Astrocyte (in vitro differentiated cells and primary cell): ENCODE measurements around the gene LCE2D. TPM values are rescaled to one million over a fixed set of nuclear protein-coding genes. Genes with fewer than 3 reads are reported as not detected.
"Not testable (repeated sequence)": the region's sequence is repeated elsewhere in the genome, so short reads cannot be mapped to it uniquely, and the experiment has no call there.

ENCODE experiments used
- DNase-seq: peaks from one replicate; pipeline ENCODE4 v3.0.0-alpha.2; 2010; ENCODE audit warnings: low read depth
- FAIRE-seq: peaks from 2 replicates; lab custom pipeline; 2011; peaks lifted over from hg19 to GRCh38; lab: Jason Lieb, UNC
- H2AFZ ChIP-seq: 2 replicates; pipeline ENCODE4 v1.6.0; 2012; ENCODE audit warnings: low read depth, low read length, inconsistent platforms
- H3K27ac ChIP-seq: 2 replicates; pipeline ENCODE4 v1.5.1; 2011; ENCODE audit warnings: low read depth, low read length, inconsistent platforms
- H3K27me3 ChIP-seq: 2 replicates; pipeline ENCODE4 v1.6.0; 2011; ENCODE audit warnings: low read length, inconsistent platforms; ENCODE audit not compliant: insufficient read depth
- H3K36me3 ChIP-seq: 2 replicates; pipeline ENCODE4 v1.5.1; 2011; ENCODE audit warnings: low read length, inconsistent platforms; ENCODE audit not compliant: insufficient read depth
- H3K4me1 ChIP-seq: 2 replicates; pipeline ENCODE4 v1.5.1; 2011; ENCODE audit warnings: low read length, inconsistent platforms; ENCODE audit not compliant: insufficient read depth
- H3K4me2 ChIP-seq: 2 replicates; pipeline ENCODE4 v1.6.0; 2012; ENCODE audit warnings: low read length, inconsistent platforms
- H3K4me3 ChIP-seq: 2 replicates; pipeline ENCODE4 v1.5.1; 2011; ENCODE audit warnings: low read depth, mild to moderate bottlenecking, low read length, inconsistent platforms; ENCODE audit not compliant: insufficient read depth
- H3K79me2 ChIP-seq: 2 replicates; pipeline ENCODE4 v1.6.0; 2012; ENCODE audit warnings: mild to moderate bottlenecking, low read length, inconsistent platforms; ENCODE audit not compliant: insufficient read depth
- H3K9ac ChIP-seq: 2 replicates; pipeline ENCODE4 v1.6.0; 2012; ENCODE audit warnings: mild to moderate bottlenecking, low read length, inconsistent platforms
- H3K9me3 ChIP-seq: 2 replicates; pipeline ENCODE4 v1.5.1; 2012; ENCODE audit warnings: low read depth, mild to moderate bottlenecking, low read length, inconsistent platforms; ENCODE audit not compliant: insufficient read depth
- H4K20me1 ChIP-seq: 2 replicates; pipeline ENCODE4 v1.6.0; 2012; ENCODE audit warnings: low read length, inconsistent platforms; ENCODE audit not compliant: insufficient read depth
- H3K27ac Mint-ChIP-seq: one replicate; pipeline ENCODE4 v1.8.0; 2021; ENCODE audit warnings: mild to moderate bottlenecking, mixed read lengths; ENCODE audit not compliant: unreplicated experiment
- H3K27me3 Mint-ChIP-seq: one replicate; pipeline ENCODE4 v1.8.0; 2021; ENCODE audit warnings: low read depth, mixed read lengths; ENCODE audit not compliant: unreplicated experiment
- H3K36me3 Mint-ChIP-seq: one replicate; pipeline ENCODE4 v1.8.0; 2021; ENCODE audit warnings: low read depth, mixed read lengths; ENCODE audit not compliant: unreplicated experiment
- H3K4me1 Mint-ChIP-seq: one replicate; pipeline ENCODE4 v1.8.0; 2021; ENCODE audit warnings: low read depth, mixed read lengths; ENCODE audit not compliant: unreplicated experiment
- H3K4me3 Mint-ChIP-seq: one replicate; pipeline ENCODE4 v1.8.0; 2021; ENCODE audit warnings: mild to moderate bottlenecking, moderate library complexity, mixed read lengths; ENCODE audit not compliant: unreplicated experiment
- H3K9me3 Mint-ChIP-seq: one replicate; pipeline ENCODE4 v1.8.0; 2021; ENCODE audit warnings: mild to moderate bottlenecking, mixed read lengths; ENCODE audit not compliant: unreplicated experiment
- EZH2 ChIP-seq: IDR thresholded peaks from 2 replicates; pipeline ENCODE4 v1.6.1; 2012; ENCODE audit warnings: mild to moderate bottlenecking, low read length, inconsistent platforms; ENCODE audit not compliant: insufficient read depth
- total RNA-seq: library from RNA; stranded (reverse); gene quantifications from 2 replicates; pipeline ENCODE4 v1.2.1, GENCODE V29; 2021
- TF ChIP-seq, protein P1 (sequence below): IDR thresholded peaks from 2 replicates; pipeline ENCODE4 v1.5.1; 2011; ENCODE audit warnings: low read depth, mild to moderate bottlenecking, inconsistent platforms, low read length, moderate library complexity; ENCODE audit not compliant: insufficient read depth

The LCE2D gene
- total RNA-seq, 1 donor from 2014 or later, result not detected

DNA sequence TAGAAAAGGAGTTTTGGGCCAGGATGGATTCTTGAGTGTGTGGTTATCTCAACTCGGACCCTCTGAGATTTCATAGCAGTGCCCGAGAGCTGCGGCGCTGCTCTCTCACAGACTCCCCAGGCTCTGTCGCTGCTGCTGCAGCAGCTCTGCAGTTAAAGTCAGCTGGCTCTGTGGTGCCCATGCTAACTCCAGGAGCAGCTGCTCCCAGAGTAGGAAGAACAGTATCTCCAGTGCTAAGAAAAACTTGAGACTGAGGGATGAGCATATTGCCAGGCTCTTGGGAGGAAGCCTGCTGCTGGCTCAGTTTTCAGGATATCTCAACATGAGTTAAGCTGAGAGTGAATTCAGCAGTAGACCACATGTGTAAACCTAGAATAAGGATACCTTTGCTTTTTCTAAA is 4.5 kb downstream of the LCE2D start:
- FAIRE-seq (no peak), DNase-seq (no peak)
- Histone ChIP-seq H2AFZ (no peak overlapping the region), H3K4me1 (no peaks in the 10 kb centered on the region), H3K4me2 (no peak overlapping the region), H3K36me3 (no peaks in the 10 kb centered on the region), H3K27ac (no peak overlapping the region), H3K9me3 (no peaks in the 10 kb centered on the region), H3K79me2 (no peaks in the 10 kb centered on the region), H3K9ac (no peak overlapping the region), H4K20me1 (no peaks in the 10 kb centered on the region), H3K27me3 (no peaks in the 10 kb centered on the region), H3K4me3 (no peak overlapping the region)
- Mint-ChIP-seq H3K4me1 (no peaks in the 10 kb centered on the region), H3K27ac (no peak overlapping the region), H3K27me3 (peaks cover 20% of the 10 kb centered on the region), H3K4me3 (no peak overlapping the region), H3K36me3 (no peaks in the 10 kb centered on the region), H3K9me3 (peaks cover 2% of the 10 kb centered on the region)
- TF ChIP-seq, protein P1, sequence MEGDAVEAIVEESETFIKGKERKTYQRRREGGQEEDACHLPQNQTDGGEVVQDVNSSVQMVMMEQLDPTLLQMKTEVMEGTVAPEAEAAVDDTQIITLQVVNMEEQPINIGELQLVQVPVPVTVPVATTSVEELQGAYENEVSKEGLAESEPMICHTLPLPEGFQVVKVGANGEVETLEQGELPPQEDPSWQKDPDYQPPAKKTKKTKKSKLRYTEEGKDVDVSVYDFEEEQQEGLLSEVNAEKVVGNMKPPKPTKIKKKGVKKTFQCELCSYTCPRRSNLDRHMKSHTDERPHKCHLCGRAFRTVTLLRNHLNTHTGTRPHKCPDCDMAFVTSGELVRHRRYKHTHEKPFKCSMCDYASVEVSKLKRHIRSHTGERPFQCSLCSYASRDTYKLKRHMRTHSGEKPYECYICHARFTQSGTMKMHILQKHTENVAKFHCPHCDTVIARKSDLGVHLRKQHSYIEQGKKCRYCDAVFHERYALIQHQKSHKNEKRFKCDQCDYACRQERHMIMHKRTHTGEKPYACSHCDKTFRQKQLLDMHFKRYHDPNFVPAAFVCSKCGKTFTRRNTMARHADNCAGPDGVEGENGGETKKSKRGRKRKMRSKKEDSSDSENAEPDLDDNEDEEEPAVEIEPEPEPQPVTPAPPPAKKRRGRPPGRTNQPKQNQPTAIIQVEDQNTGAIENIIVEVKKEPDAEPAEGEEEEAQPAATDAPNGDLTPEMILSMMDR, result no peak
- no peak for TF ChIP-seq EZH2

DNA sequence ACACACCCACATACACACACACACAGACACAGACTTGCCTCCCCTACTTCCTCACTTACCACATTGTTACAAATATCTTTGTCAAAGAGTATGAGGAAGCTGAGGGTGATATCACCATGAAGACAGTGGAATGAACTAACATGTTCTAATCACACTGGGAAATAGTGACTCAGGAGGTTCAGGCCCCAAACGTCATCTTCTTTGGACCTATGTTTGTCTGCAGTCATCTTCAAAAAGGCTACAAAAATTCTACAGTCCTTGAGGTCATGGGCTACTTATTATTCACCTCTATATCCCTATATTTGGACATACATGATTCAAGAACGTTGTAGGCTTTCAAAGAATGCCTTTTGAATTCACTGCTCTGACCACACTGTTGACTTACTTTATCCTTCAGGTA is 9.8 kb downstream of the LCE2D start:
- FAIRE-seq (no peak), DNase-seq (no peak)
- H3K4me3 ChIP-seq, result no peak overlapping the region
- no peaks in the 10 kb centered on the region for H3K9me3 Mint-ChIP-seq
- no peak overlapping the region for H3K27ac ChIP-seq
- H3K79me2 ChIP-seq, result no peaks in the 10 kb centered on the region
- H3K27me3 ChIP-seq, result no peaks in the 10 kb centered on the region
- no peak overlapping the region for H3K4me3 Mint-ChIP-seq
- H3K36me3 Mint-ChIP-seq, result no peaks in the 10 kb centered on the region
- H3K27ac Mint-ChIP-seq, result no peak overlapping the region
- no peaks in the 10 kb centered on the region for H4K20me1 ChIP-seq
- H3K4me2 ChIP-seq, result no peak overlapping the region
- H2AFZ ChIP-seq, result no peak overlapping the region
- no peak for TF ChIP-seq EZH2
- TF ChIP-seq, protein P1, result no peak
- no peaks in the 10 kb centered on the region for H3K4me1 Mint-ChIP-seq
- H3K4me1 ChIP-seq, result no peaks in the 10 kb centered on the region
- no peak overlapping the region for H3K9ac ChIP-seq
- no peaks in the 10 kb centered on the region for H3K36me3 ChIP-seq
- H3K27me3 Mint-ChIP-seq, result peaks cover 14% of the 10 kb centered on the region
- H3K9me3 ChIP-seq, result no peaks in the 10 kb centered on the region

DNA sequence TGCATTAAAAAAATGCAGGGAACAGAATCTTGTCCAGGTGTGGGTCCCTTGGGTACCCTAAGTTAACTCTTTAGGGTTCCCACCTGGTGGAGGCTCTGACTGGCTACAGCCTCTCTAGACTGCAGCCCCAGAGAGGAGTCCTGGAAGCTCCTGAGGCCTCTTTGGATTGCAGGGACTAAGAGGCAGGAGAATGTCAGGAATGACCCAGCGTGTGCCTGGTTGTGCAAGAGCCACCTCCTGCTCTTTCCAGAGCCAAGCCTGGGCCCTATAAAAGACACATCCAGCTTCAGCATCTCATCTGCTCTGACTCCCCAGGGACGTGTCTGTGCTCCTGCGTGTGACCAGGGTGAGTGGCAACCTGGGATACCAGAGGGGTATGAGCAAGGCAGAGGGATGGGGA is 11.8 kb downstream of the LCE2D start, which contains the start of gene LCE2C:
Gene LCE2C (plus strand): TSS at position 297 of the 400 bp plus-strand sequence. CDS start 737 bp downstream, outside the sequence.
- not testable (repeated sequence) for H3K4me1 ChIP-seq, H3K27ac ChIP-seq, H3K9me3 ChIP-seq, H4K20me1 ChIP-seq, H3K9ac ChIP-seq, H3K4me3 ChIP-seq, H3K79me2 ChIP-seq, H3K27me3 ChIP-seq, H2AFZ ChIP-seq, H3K4me1 Mint-ChIP-seq, H3K36me3 ChIP-seq, H3K4me2 ChIP-seq, FAIRE-seq, H3K36me3 Mint-ChIP-seq, H3K4me3 Mint-ChIP-seq, H3K9me3 Mint-ChIP-seq, H3K27ac Mint-ChIP-seq, DNase-seq
- H3K27me3 Mint-ChIP-seq, result peaks cover 18% of the 10 kb centered on the region
